ENCODE results near the gene NPAS1. TPM values are rescaled to one million over a fixed set of nuclear protein-coding genes. Genes with fewer than 3 reads are reported as not detected.

Gene NPAS1
- polyA plus RNA-seq, 1 donor (not counting 4 experiments of a cell fraction or from before 2014, with no cell fraction given): 0.42 TPM

- peaks cover 38 to 49% of the 10 kb centered on the region in 2 experiments for H3K36me3 ChIP-seq (ENCODE audit: control insufficient read depth in 2 of 2, extremely low read depth in 1 of 2, insufficient read depth in 2 of 2, low read length in 2 of 2)
- no peak overlapping the region for H3K4me2 ChIP-seq (ENCODE audit: control insufficient read depth, extremely low read depth, insufficient read depth, low read depth, low read length)
- H3K4me1 ChIP-seq (ENCODE audit: control insufficient read depth, extremely low read depth, insufficient read depth, low read length): no peaks in the 10 kb centered on the region
- TF ChIP-seq EZH2 (IDR thresholded peaks at IDR 0.05; ENCODE audit: low read length) (no peak), CTCF (optimal IDR thresholded peaks at IDR 0.05 in 1 of 3, IDR thresholded peaks at IDR 0.05 in 1 of 3, conservative IDR thresholded peaks at IDR 0.05 in 1 of 3; ENCODE audit: extremely low read depth in 1 of 3, insufficient read depth in 2 of 3, low read length in 3 of 3) (no peak)
- peaks cover 2% of the 10 kb centered on the region for H3K79me2 ChIP-seq (ENCODE audit: control insufficient read depth, insufficient read depth, low read length)
- H4K20me1 ChIP-seq (ENCODE audit: control insufficient read depth, extremely low read depth, insufficient read depth, low read length): peaks cover 4% of the 10 kb centered on the region
- no peak overlapping the region for H3K9ac ChIP-seq (ENCODE audit: control insufficient read depth, extremely low read depth, insufficient read depth, low read length)
- H3K9me3 ChIP-seq (ENCODE audit: control insufficient read depth, low read depth, low read length): no peaks in the 10 kb centered on the region
- no peaks in the 10 kb centered on the region for H3K27me3 ChIP-seq (ENCODE audit: control insufficient read depth, extremely low read depth, insufficient read depth, low read length)
- H3K4me3 ChIP-seq (ENCODE audit: control insufficient read depth in 2 of 3, extremely low read depth in 1 of 3, insufficient read depth in 2 of 3, low read depth in 1 of 3, low read length in 3 of 3): no peak overlapping the region
- H3K9me1 ChIP-seq (ENCODE audit: control insufficient read depth, extremely low read depth, insufficient read depth, low read length): no peaks in the 10 kb centered on the region
- H3K27ac ChIP-seq (ENCODE audit: control insufficient read depth, insufficient read depth, low read length): no peak overlapping the region
- dilution Hi-C loops (cut with MboI; ENCODE audit: extremely low pct_ligation_motif_present, low sequenced_read_pairs): no loop called here
- DNase-seq (ENCODE audit: low read depth, low spot score) (no peak), FAIRE-seq (no peak)
- no peak overlapping the region for H2AFZ ChIP-seq (ENCODE audit: control insufficient read depth, low read length)
Measured at GRCh38 chr19:47068246-47068645, 48.6 kb downstream of the NPAS1 start.

- Histone ChIP-seq H4K20me1 (ENCODE audit: control insufficient read depth, extremely low read depth, insufficient read depth, low read length) (peaks cover 4% of the 10 kb centered on the region), H3K9ac (ENCODE audit: control insufficient read depth, extremely low read depth, insufficient read depth, low read length) (no peak overlapping the region), H3K4me2 (ENCODE audit: control insufficient read depth, extremely low read depth, insufficient read depth, low read depth, low read length) (no peak overlapping the region), H2AFZ (ENCODE audit: control insufficient read depth, low read length) (no peak overlapping the region), H3K79me2 (ENCODE audit: control insufficient read depth, insufficient read depth, low read length) (peaks cover 5% of the 10 kb centered on the region), H3K4me3 (ENCODE audit: control insufficient read depth in 2 of 3, extremely low read depth in 1 of 3, insufficient read depth in 2 of 3, low read depth in 1 of 3, low read length in 3 of 3) (no peak overlapping the region), H3K4me1 (ENCODE audit: control insufficient read depth, extremely low read depth, insufficient read depth, low read length) (no peaks in the 10 kb centered on the region), H3K27me3 (ENCODE audit: control insufficient read depth, extremely low read depth, insufficient read depth, low read length) (no peaks in the 10 kb centered on the region), H3K9me3 (ENCODE audit: control insufficient read depth, low read depth, low read length) (no peaks in the 10 kb centered on the region), H3K27ac (ENCODE audit: control insufficient read depth, insufficient read depth, low read length) (no peak overlapping the region), H3K9me1 (ENCODE audit: control insufficient read depth, extremely low read depth, insufficient read depth, low read length) (no peaks in the 10 kb centered on the region), H3K36me3 (ENCODE audit: control insufficient read depth in 2 of 2, extremely low read depth in 1 of 2, insufficient read depth in 2 of 2, low read length in 2 of 2) (peaks cover 43 to 49% of the 10 kb centered on the region in 2 experiments)
- no peak for FAIRE-seq
- dilution Hi-C loops (cut with MboI; ENCODE audit: extremely low pct_ligation_motif_present, low sequenced_read_pairs): no loop called here
- no peak for DNase-seq (ENCODE audit: low read depth, low spot score)
- TF ChIP-seq CTCF (optimal IDR thresholded peaks at IDR 0.05 in 1 of 3, IDR thresholded peaks at IDR 0.05 in 1 of 3, conservative IDR thresholded peaks at IDR 0.05 in 1 of 3; ENCODE audit: extremely low read depth in 1 of 3, insufficient read depth in 2 of 3, low read length in 3 of 3) (no peak), EZH2 (IDR thresholded peaks at IDR 0.05; ENCODE audit: low read length) (no peak)
Measured at GRCh38 chr19:47068876-47069406, 49.3 kb downstream of the NPAS1 start.
